ENCODE data around the gene SLC6A18. TPM values are rescaled to one million over a fixed set of nuclear protein-coding genes. Genes with fewer than 3 reads are reported as not detected.

The SLC6A18 gene
- total RNA-seq, 1 donor from 2014 or later: not detected

GRCh38 chr5:1202026-1202797, 23.0 kb upstream of the SLC6A18 start:
- DNase-seq (ENCODE audit: low read depth in 2 of 2): no peak

- DNase-seq (ENCODE audit: low read depth in 2 of 2): no peak
These were observed 22.4 kb upstream of the SLC6A18 start for GRCh38 chr5:1202798-1203185.

GRCh38 chr5:1203311-1203967, 21.7 kb upstream of the SLC6A18 start:
- no peak for DNase-seq (ENCODE audit: low read depth in 2 of 2)

GRCh38 chr5:1203968-1204692, 21.1 kb upstream of the SLC6A18 start:
- no peak for DNase-seq (ENCODE audit: low read depth in 2 of 2)

GRCh38 chr5:1204693-1205242, 20.4 kb upstream of the SLC6A18 start:
- peak; percentile 26 to 44 for DNase-seq (ENCODE audit: low read depth in 2 of 2)

- DNase-seq (ENCODE audit: low read depth in 2 of 2): no peak
These were observed 19.7 kb upstream of the SLC6A18 start for GRCh38 chr5:1205255-1206180.

- no peak for DNase-seq (ENCODE audit: low read depth in 2 of 2)
These were observed 18.4 kb upstream of the SLC6A18 start for GRCh38 chr5:1206521-1207412.

GRCh38 chr5:1207555-1207954, 17.6 kb upstream of the SLC6A18 start:
- no peak for DNase-seq (ENCODE audit: low read depth in 2 of 2)

GRCh38 chr5:1208221-1208742, 16.9 kb upstream of the SLC6A18 start:
- DNase-seq (ENCODE audit: low read depth in 2 of 2): no peak

GRCh38 chr5:1208743-1209488, 16.3 kb upstream of the SLC6A18 start:
- peak; percentile 21 to 59 for DNase-seq (ENCODE audit: low read depth in 2 of 2)

GRCh38 chr5:1209489-1209852, 15.7 kb upstream of the SLC6A18 start:
- DNase-seq (ENCODE audit: low read depth in 2 of 2): no peak

- no peak for DNase-seq (ENCODE audit: low read depth in 2 of 2)
These were observed 15.0 kb upstream of the SLC6A18 start for GRCh38 chr5:1209896-1210776.

GRCh38 chr5:1210832-1211251, 14.3 kb upstream of the SLC6A18 start:
- no peak for DNase-seq (ENCODE audit: low read depth in 2 of 2)

GRCh38 chr5:1211701-1212100, 13.5 kb upstream of the SLC6A18 start:
- no peak for DNase-seq (ENCODE audit: low read depth in 2 of 2)

GRCh38 chr5:1212271-1212670, 12.9 kb upstream of the SLC6A18 start:
- DNase-seq (ENCODE audit: low read depth in 2 of 2): no peak

GRCh38 chr5:1212881-1213280, 12.3 kb upstream of the SLC6A18 start:
- DNase-seq (ENCODE audit: low read depth in 2 of 2): no peak

GRCh38 chr5:1213508-1214162, 11.5 kb upstream of the SLC6A18 start:
- no peak for DNase-seq (ENCODE audit: low read depth in 2 of 2)
